ENCODE data around the gene XAGE2. TPM values are rescaled to one million over a fixed set of nuclear protein-coding genes. Genes with fewer than 3 reads are reported as not detected.

XAGE2 gene
- total RNA-seq, 2 donors from 2014 or later: not detected

DNA sequence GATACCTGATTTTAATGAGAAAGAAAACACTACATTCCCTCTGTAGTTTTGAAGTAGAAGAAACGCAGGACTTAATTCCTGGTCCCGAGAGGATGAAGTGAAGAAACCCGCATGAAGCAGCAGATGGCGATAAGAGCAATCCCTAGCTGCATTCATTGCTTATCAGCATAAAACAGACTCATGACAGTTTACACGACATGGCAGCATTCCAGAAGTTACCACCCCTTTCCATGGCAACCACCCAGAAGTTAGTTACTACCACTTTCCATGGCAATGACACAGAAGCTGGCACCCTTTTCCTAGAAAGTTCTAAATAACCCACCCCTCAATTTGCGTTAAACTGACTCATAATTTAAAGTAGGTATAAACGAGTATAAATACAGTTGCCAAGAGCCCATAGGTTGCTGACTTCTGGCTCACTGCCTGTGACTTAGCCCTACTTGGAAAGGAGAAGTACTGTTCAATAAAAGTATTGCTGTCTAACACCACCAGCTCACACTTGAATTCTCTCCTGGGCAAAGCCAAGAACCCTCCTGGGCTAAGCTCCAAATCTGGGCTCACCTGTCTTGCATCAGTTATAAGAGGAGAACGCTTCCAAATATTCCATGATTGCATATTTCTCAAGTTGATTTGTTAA, 5.5 kb upstream of the XAGE2 start:
- DNase-seq (no peak), ATAC-seq (replicated peaks in 1 of 2) (no peak)
- Mint-ChIP-seq H3K4me3 (no peak overlapping the region), H3K36me3 (ENCODE audit: insufficient read depth in 2 of 2) (no peaks in the 10 kb centered on the region), H3K9me3 (peaks cover 0 to 3% of the 10 kb centered on the region in 2 donors), H3K4me1 (ENCODE audit: low read depth) (no peaks in the 10 kb centered on the region), H3K27me3 (ENCODE audit: low read depth) (peaks cover 31% of the 10 kb centered on the region), H3K27ac (no peak overlapping the region)

DNA sequence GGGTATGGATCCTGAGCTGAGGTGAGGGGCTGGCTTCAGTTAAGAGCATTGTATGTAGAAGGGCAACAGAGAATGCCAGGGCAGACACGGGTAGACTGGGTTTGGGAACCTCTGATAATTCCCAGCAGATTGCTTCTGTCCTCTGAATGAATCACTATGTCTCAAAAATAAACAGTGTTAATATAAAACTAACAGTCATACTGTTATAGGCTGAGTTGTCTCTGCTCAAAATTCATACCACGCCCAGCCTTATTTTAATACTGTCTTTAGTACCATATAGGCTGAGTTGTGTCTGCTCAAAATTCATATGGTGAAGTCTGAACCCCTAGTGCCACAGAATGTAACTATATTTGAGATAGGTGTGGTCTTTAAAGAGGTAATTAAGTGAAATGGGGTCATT, 10.0 kb downstream of the XAGE2 start:
- Mint-ChIP-seq H3K27me3 (ENCODE audit: low read depth) (peaks cover 31% of the 10 kb centered on the region), H3K27ac (no peak overlapping the region), H3K4me3 (no peak overlapping the region), H3K36me3 (ENCODE audit: insufficient read depth in 2 of 2) (no peaks in the 10 kb centered on the region), H3K9me3 (no peaks in the 10 kb centered on the region), H3K4me1 (ENCODE audit: low read depth) (no peaks in the 10 kb centered on the region)
- ATAC-seq (replicated peaks in 1 of 2): no peak
- no peak for DNase-seq

DNA sequence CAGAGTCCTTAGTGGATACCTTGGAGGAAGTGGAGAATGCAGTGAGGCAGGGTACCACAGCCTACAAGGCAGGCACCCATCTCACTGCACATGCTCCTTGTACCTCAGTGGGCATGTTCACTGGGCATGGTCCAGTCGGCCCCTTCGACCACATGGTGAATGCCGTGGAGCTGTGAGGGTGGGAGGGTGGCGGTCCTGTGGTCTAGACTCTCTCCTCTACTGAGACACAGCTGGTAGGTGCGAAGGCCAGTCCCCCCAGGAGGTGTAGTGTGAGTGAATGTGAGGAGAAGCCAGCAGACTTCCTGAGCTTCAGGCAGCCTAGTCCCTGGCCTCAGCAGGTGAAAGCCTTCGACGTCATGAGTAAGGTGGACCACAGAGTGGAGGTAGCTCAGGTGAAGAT, 12.2 kb downstream of the XAGE2 start:
- H3K36me3 Mint-ChIP-seq (ENCODE audit: insufficient read depth in 2 of 2): no peaks in the 10 kb centered on the region
- DNase-seq (no peak), ATAC-seq (replicated peaks in 1 of 2) (no peak)
- no peaks in the 10 kb centered on the region for H3K4me1 Mint-ChIP-seq (ENCODE audit: low read depth)
- no peak overlapping the region for H3K4me3 Mint-ChIP-seq
- no peak overlapping the region for H3K27ac Mint-ChIP-seq
- peaks cover 31% of the 10 kb centered on the region for H3K27me3 Mint-ChIP-seq (ENCODE audit: low read depth)
- no peaks in the 10 kb centered on the region for H3K9me3 Mint-ChIP-seq

GRCh38 chrX:52410439-52411394, 41.9 kb downstream of the XAGE2 start:
- Mint-ChIP-seq H3K27me3 (ENCODE audit: low read depth) (peaks cover 23% of the 10 kb centered on the region), H3K27ac (no peak overlapping the region), H3K4me1 (ENCODE audit: low read depth) (no peaks in the 10 kb centered on the region), H3K9me3 (no peaks in the 10 kb centered on the region), H3K36me3 (ENCODE audit: insufficient read depth in 2 of 2) (no peaks in the 10 kb centered on the region), H3K4me3 (no peak overlapping the region)
- no peak for DNase-seq
- ATAC-seq (replicated peaks in 1 of 2): no peak

GRCh38 chrX:52415304-52415703, 46.5 kb downstream of the XAGE2 start:
- Mint-ChIP-seq H3K27ac (no peak overlapping the region), H3K36me3 (ENCODE audit: insufficient read depth in 2 of 2) (no peaks in the 10 kb centered on the region), H3K4me1 (ENCODE audit: low read depth) (no peaks in the 10 kb centered on the region), H3K4me3 (no peak overlapping the region), H3K27me3 (ENCODE audit: low read depth) (peaks cover 38% of the 10 kb centered on the region), H3K9me3 (no peaks in the 10 kb centered on the region)
- ATAC-seq (replicated peaks in 1 of 2) (no peak), DNase-seq (no peak)

DNA sequence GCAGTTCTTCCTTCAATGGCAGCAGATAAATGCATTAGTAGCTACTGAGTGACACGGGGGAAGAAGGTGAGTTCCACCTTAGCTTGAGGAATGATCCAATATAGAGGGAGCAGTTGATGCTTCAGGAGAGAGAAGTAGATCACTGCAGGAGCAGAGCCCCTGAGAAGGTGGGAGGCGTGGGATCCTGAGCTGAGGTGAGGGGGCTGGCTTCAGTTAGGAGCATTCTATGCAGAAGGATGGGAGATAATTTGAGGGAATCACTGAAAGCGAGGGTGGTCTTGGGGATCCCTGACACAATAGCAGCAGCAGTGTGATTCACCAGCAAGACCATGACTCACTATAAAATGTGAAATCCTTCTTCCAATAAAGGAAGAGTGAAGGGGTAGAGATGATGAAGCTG, 48.0 kb downstream of the XAGE2 start:
- no peaks in the 10 kb centered on the region for H3K9me3 Mint-ChIP-seq
- no peak overlapping the region for H3K4me3 Mint-ChIP-seq
- no peak overlapping the region for H3K27ac Mint-ChIP-seq
- H3K36me3 Mint-ChIP-seq (ENCODE audit: insufficient read depth in 2 of 2): no peaks in the 10 kb centered on the region
- H3K4me1 Mint-ChIP-seq (ENCODE audit: low read depth): no peaks in the 10 kb centered on the region
- no peak for DNase-seq
- ATAC-seq (replicated peaks in 1 of 2): no peak
- H3K27me3 Mint-ChIP-seq (ENCODE audit: low read depth): peaks cover 37% of the 10 kb centered on the region

DNA sequence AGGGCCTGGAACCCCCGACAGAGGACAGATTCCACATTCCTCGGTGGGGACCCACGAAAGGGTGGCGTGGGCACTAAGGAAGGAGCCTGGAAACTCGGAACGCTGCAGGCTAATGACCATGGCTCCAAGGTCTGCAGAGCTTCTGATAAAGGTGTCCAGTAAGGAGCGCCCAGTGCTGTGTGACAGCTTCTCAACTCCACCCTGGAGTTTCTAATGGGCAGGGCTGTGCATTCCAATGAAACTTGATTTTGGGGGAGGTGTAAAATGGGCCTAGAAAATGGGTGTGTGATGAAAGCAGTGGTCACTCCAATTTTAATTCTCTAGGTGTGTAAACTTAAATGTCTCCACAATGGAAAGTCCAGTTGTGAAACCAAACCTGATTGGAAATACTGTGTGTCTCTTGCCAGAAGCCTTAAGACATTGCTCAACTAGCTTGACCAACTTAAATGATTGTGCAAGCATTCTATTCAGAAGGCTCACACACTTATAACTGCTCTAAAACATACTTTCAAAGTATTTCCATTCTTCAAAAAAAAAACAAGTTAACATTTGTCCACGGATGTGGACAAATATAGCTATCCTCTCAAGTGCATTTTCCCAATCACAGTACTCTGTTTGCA, 52.1 kb downstream of the XAGE2 start:
- no peak overlapping the region for H3K27ac Mint-ChIP-seq
- H3K9me3 Mint-ChIP-seq: no peaks in the 10 kb centered on the region
- H3K36me3 Mint-ChIP-seq (ENCODE audit: insufficient read depth in 2 of 2): no peaks in the 10 kb centered on the region
- no peak for ATAC-seq (replicated peaks in 1 of 2)
- DNase-seq: no peak
- peaks cover 34% of the 10 kb centered on the region for H3K27me3 Mint-ChIP-seq (ENCODE audit: low read depth)
- H3K4me1 Mint-ChIP-seq (ENCODE audit: low read depth): no peaks in the 10 kb centered on the region
- H3K4me3 Mint-ChIP-seq: no peak overlapping the region

GRCh38 chrX:52422884-52423283, 54.1 kb downstream of the XAGE2 start:
- ATAC-seq (replicated peaks in 1 of 2) (no peak), DNase-seq (no peak)
- no peaks in the 10 kb centered on the region for H3K9me3 Mint-ChIP-seq
- H3K27ac Mint-ChIP-seq: no peak overlapping the region
- peaks cover 31% of the 10 kb centered on the region for H3K27me3 Mint-ChIP-seq (ENCODE audit: low read depth)
- no peaks in the 10 kb centered on the region for H3K4me1 Mint-ChIP-seq (ENCODE audit: low read depth)
- no peak overlapping the region for H3K4me3 Mint-ChIP-seq
- H3K36me3 Mint-ChIP-seq (ENCODE audit: insufficient read depth in 2 of 2): no peaks in the 10 kb centered on the region

GRCh38 chrX:52424656-52425055, 55.8 kb downstream of the XAGE2 start:
- Mint-ChIP-seq H3K4me3 (no peak overlapping the region), H3K9me3 (no peaks in the 10 kb centered on the region), H3K27me3 (ENCODE audit: low read depth) (peaks cover 29% of the 10 kb centered on the region), H3K36me3 (ENCODE audit: insufficient read depth in 2 of 2) (no peaks in the 10 kb centered on the region), H3K27ac (no peak overlapping the region), H3K4me1 (ENCODE audit: low read depth) (no peaks in the 10 kb centered on the region)
- ATAC-seq (replicated peaks in 1 of 2) (no peak), DNase-seq (no peak)

Other genes starting within 250 kb of the XAGE2 start
- gene MAGED4, start 184.1 kb upstream of the XAGE2 start, total RNA-seq: under 1 TPM; 0.86 to 0.96 TPM
- gene XAGE1A, start 126.8 kb downstream of the XAGE2 start, total RNA-seq: not detected
- gene XAGE1B, start 148.0 kb downstream of the XAGE2 start, total RNA-seq: not detected